Fibroblast of the aortic adventitia (primary cell): ENCODE measurements around the gene PRG3. TPM values are rescaled to one million over a fixed set of nuclear protein-coding genes. Genes with fewer than 3 reads are reported as not detected.

Experiments used
- DNase-seq: peaks from one replicate; pipeline ENCODE4 v3.0.0-alpha.2; 2010; ENCODE audit warnings: low read depth
- H3K4me3 ChIP-seq: 2 replicates; pipeline ENCODE4 v1.5.1; 2011; ENCODE audit warnings: low read depth, mild to moderate bottlenecking, control low read depth, low read length, moderate library complexity
- CTCF ChIP-seq: IDR thresholded peaks from 2 replicates; pipeline ENCODE4 v1.5.1; 2011; ENCODE audit warnings: mild to moderate bottlenecking, low read length, control low read depth, inconsistent platforms; ENCODE audit not compliant: insufficient read depth
- total RNA-seq: library from RNA; depleted of rRNA; stranded (reverse); fragments of >200 nt; gene quantifications from 2 replicates; pipeline ENCODE4 v1.2.3, GENCODE V29; 2012; ENCODE audit warnings: low replicate concordance

PRG3 gene
- total RNA-seq, 1 donor, result not detected

- TF ChIP-seq CTCF, result no peak
- H3K4me3 ChIP-seq, result no peak overlapping the region
- no peak for DNase-seq
Observed at GRCh38 chr11:57348052-57348451, 32.9 kb downstream of the PRG3 start.

- DNase-seq, result no peak
- no peak overlapping the region for H3K4me3 ChIP-seq
- no peak for TF ChIP-seq CTCF
Observed at GRCh38 chr11:57347336-57347735, 33.6 kb downstream of the PRG3 start.

- peak; percentile 78 for TF ChIP-seq CTCF
- DNase-seq, result peak; percentile 77
- H3K4me3 ChIP-seq, result no peak overlapping the region
Observed at GRCh38 chr11:57345555-57346211, 35.3 kb downstream of the PRG3 start.

- TF ChIP-seq CTCF, result no peak
- DNase-seq, result no peak
- H3K4me3 ChIP-seq, result no peak overlapping the region
Observed at GRCh38 chr11:57344826-57345225, 36.1 kb downstream of the PRG3 start.

- no peak for TF ChIP-seq CTCF
- no peak for DNase-seq
- H3K4me3 ChIP-seq, result no peak overlapping the region
Observed at GRCh38 chr11:57343825-57344224, 37.1 kb downstream of the PRG3 start.

- no peak for DNase-seq
- H3K4me3 ChIP-seq, result no peak overlapping the region
- no peak for TF ChIP-seq CTCF
Observed at GRCh38 chr11:57342702-57343101, 38.2 kb downstream of the PRG3 start.

GRCh38 chr11:57341250-57341808 lies 39.6 kb downstream of the PRG3 start:
- no peak overlapping the region for H3K4me3 ChIP-seq
- no peak for TF ChIP-seq CTCF
- no peak for DNase-seq
